IPS DF 4.7 (cell line): ENCODE measurements around the gene HDAC8.
"Not testable (repeated sequence)": the region's sequence is repeated elsewhere in the genome, so short reads cannot be mapped to it uniquely, and the experiment has no call there.

Source experiments
- DNase-seq: peaks from one replicate; pipeline ENCODE4 v3.0.0-alpha.2; 2013; ENCODE audit warnings: low spot score; ENCODE audit errors: extremely low read depth

HDAC8 gene

GRCh38 chrX:72572248-72573157 is at the start of gene HDAC8:
TSS of gene HDAC8 (minus strand) at chrX:72572843. CDS start at chrX:72572761, 82 bp downstream.
- no peak for DNase-seq

DNA sequence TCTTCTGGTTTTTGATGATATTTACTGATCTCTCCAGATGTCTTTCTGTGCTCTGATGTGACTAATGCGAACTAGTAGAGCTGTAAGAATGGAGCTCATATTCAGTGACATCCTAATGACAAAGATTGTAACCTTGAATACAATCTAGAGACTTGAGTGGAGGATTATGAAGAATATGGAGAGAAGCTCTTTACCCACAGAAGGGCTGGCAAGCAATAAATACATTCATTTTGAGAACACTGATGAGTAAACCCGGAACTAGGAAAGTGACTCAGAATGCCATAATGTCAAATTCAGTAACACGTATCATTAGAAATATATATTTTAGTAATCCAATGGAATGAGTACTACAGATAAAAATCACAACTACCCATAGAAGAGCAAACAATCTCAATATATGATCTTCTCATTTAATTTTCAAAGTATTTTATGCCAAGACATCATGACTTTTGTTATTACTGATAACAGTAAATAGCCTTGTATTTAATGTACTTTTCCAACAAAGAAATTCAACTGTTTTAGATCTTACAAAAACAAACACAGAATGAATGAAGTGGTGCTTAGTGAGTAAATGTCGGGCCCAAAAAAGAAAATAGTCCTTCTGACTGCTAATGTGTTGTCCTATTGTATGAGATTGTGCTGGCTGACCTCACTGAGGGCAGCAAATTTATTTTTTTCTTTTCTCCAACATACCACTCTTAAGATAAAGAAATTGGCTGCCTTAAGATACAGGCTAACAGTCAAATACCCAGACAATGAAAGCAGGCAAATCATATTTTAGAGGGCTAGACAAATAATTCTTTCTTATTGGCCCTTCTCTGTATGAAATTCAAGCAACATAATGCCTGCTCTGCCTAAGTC is 49.2 kb upstream of the HDAC8 start:
- no peak for DNase-seq

DNA sequence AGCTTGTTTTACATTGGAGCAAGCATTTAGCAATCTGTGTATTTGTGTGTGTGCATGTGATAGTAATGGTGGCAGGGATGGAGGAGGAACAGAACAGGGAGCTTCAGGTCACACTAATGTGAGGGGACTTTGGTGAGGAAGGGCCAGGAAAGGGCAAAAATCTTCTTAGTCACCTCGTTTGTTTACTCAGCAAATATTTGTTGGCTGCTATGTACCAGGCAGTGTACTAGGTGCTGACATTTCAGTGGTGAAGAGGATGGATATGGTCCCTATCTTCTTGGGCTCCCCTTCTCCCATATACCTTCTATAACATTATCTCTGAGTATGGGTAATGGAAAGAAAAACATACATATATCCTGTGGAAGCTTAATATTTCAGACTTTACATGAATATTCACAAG is 48.5 kb upstream of the HDAC8 start:
- DNase-seq: no peak

GRCh38 chrX:72620550-72621145 is 48.0 kb upstream of the HDAC8 start:
- no peak for DNase-seq

GRCh38 chrX:72609313-72609712 is 36.7 kb upstream of the HDAC8 start:
- no peak for DNase-seq

GRCh38 chrX:72604705-72605104 is 32.1 kb upstream of the HDAC8 start:
- DNase-seq: no peak

DNA sequence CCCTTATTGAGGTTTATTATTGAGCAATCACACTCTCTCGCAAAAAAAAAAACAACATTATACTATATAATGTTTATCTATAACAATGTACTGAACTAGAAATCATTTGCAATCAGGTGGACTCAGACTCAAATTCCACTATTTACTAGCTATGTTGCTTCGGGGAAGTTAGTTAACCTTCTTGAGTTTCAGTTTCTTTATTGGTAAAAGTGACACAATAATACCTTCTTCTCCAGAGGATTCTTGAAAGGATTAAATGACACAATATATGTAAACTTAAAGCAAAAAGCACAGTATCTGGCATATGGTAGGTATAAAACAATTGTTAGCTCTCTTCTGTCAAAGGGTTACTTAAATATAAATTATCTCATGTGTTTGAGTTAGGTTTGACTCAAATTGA is 31.5 kb upstream of the HDAC8 start:
- DNase-seq: no peak

DNA sequence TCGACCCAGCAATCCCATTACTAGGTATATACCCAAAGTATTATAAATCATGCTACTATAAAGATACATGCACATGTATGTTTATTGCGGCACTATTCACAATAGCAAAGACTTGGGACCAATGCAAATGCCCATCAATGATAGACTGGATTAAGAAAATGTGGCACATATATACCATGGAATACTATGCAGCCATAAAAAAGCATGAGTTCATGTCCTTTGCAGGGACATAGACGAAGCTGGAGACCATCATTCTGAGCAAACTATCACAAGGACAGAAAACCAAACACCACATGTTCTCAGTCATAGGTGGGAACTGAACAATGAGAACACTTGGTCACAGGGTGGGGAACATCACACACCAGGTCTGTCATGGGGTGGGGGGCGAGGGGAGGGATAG is 18.4 kb upstream of the HDAC8 start:
- DNase-seq: not testable (repeated sequence)

DNA sequence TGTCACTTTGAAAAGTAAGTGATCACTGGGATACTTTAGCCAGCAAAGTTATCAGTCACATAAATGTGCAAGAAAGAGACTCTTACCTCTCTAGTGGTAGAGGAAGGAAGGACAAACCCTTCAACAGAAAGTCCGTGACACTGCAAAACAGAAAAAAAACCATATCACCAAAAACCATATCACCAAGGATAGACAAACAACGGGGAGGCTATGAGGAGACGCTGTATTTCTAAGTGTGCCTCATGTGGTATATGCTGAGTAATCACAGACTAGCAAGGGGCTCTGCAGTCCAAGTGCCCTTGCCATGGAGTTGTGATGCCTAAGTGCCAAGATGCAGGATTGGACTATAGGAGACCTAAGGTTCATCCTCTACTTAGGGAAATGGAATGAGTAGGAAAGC is 11.5 kb upstream of the HDAC8 start:
- DNase-seq: no peak

DNA sequence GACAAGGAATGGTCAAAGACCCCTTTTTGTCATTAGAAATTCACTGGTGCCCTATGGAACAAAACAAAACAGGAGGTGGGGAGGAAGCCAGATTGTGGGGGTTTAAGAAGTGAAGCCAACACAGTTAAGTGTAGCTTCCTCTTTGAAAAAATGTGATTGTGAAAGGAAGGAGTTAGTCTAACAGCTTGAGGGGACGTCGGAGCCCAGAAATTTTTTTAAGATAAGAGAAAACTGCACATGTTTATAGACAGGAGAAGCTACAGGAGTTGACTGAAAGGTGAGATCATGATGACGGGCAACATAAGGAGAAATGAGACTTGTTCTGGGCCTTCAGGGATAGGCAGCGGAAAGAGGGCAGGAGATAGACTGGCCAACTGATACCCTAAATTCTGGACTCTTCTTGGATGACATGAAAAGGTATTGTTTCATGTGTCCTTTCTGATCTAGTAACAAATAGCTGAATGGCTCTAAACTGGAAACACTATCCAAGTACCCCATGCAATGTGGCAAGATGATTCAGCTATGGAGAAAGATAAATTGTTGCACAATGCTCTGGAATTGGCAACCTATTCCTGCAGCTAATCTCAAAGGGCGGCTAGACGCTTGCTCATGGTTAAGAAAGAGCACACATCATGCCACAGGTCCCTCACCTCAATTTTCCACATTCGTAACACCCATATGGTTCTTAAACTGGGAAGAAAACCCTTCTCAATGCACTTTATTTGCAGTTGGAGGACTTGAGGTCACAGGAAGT is 3.7 kb upstream of the HDAC8 start:
- DNase-seq: no peak

GRCh38 chrX:72573158-72573511 is 492 bp upstream of the HDAC8 start:
- no peak for DNase-seq

- DNase-seq: no peak
These were observed 2.9 kb downstream of the HDAC8 start for GRCh38 chrX:72569786-72570185.

DNA sequence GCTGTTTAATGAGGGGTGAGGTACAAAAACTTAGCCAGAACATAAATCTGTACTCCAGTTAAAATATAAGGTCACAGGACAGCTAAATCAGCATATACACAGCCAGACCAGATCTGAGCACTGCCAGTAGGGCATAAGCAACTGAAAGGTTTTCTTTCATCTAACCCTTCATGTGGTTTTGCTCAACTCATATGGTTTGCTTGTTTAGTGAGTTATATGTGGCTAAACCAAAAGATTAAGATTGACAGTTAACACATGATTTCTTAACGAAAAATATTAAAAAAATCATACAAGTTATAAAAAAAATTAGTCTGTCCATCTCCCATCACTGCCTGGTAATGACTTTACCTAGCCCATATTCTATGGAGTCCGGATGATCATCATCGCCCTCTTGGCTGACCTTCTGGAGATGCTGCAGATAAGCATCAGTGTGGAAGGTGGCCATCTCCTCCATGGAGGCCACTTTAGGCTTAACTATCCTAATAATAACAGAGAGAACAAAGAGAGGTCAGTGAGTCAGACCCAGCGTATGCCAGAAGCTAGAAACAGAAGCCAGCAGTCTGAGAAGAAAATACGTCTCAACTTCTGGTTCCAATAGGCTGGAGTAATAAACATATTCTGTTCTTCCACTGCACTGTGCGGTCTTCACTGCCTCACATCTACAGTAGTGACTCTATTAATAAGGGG is 4.1 kb downstream of the HDAC8 start:
- DNase-seq: no peak

DNA sequence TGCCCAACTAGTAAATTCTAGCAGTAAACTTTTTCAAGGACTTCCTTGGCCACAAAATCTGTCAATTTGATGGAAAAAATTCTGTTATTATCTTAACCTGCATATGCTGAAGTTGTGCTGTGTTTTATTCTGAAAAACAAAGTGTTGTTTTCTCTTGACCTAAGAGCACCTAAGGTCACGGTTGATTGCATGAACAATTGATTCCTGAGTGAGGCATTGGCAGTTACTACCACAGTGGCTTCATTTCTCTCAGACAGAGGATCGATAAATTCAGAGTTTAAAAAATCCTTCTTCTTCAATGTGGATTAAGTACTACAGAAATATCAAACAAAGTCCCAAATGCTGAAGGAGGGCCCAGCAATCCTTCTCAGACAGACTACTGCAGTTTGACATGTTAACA is 6.2 kb downstream of the HDAC8 start:
- no peak for DNase-seq

GRCh38 chrX:72559655-72560054 is 13.0 kb downstream of the HDAC8 start:
- DNase-seq: not testable (repeated sequence)

- no peak for DNase-seq
These were observed 18.0 kb downstream of the HDAC8 start for GRCh38 chrX:72554448-72555140.

GRCh38 chrX:72552443-72552842 is 20.2 kb downstream of the HDAC8 start:
- not testable (repeated sequence) for DNase-seq

GRCh38 chrX:72545990-72546389 is 26.7 kb downstream of the HDAC8 start:
- no peak for DNase-seq

GRCh38 chrX:72540318-72540717 is 32.3 kb downstream of the HDAC8 start:
- DNase-seq: no peak

GRCh38 chrX:72539822-72540221 is 32.8 kb downstream of the HDAC8 start:
- no peak for DNase-seq
